Thoracic aorta (tissue), 2 donors: ENCODE measurements around the gene MAN2C1. TPM values are rescaled to one million over a fixed set of nuclear protein-coding genes. Genes with fewer than 3 reads are reported as not detected.
"Not testable (repeated sequence)": the region's sequence is repeated elsewhere in the genome, so short reads cannot be mapped to it uniquely, and the experiment has no call there.

Source experiments
- ATAC-seq: fragments of 150-250 bp; one replicate; pipeline ENCODE4 v1.8.0; 2017; ENCODE audit warnings: low read depth; ENCODE audit not compliant: insufficient number of reproducible peaks, low FRiP score
- DNase-seq: peaks from one replicate; pipeline ENCODE4 v3.0.0-alpha.2; 2020; ENCODE audit warnings: low spot score
- H3K27ac ChIP-seq, 2 donors: fragments of 200-600 bp; sonication (generic); 1 replicate in 1 of 2; 2 replicates in 1 of 2; pipeline ENCODE4 v1.5.1; 2016; ENCODE audit warnings: mild to moderate bottlenecking in 2 of 2, moderate library complexity in 2 of 2
- H3K27me3 ChIP-seq: fragments of 200-600 bp; sonication (generic); replicated peaks from 2 replicates; pipeline ENCODE4 v1.6.0; 2016; ENCODE audit warnings: mild to moderate bottlenecking; ENCODE audit not compliant: insufficient read depth
- H3K36me3 ChIP-seq: fragments of 200-600 bp; sonication (generic); one replicate; pipeline ENCODE4 v1.5.1; 2016
- H3K4me1 ChIP-seq, 2 donors: fragments of 200-600 bp; sonication (generic); 1 replicate in 1 of 2; 2 replicates in 1 of 2; pipeline versions ENCODE4 v1.5.1 to v1.6.0; 2016; ENCODE audit warnings: low read depth in 2 of 2, mild to moderate bottlenecking in 1 of 2; ENCODE audit not compliant: control insufficient read depth in 1 of 2
- H3K4me3 ChIP-seq: fragments of 200-600 bp; sonication (generic); 2 replicates; pipeline ENCODE4 v1.5.1; 2016; ENCODE audit warnings: mild to moderate bottlenecking
- H3K9me3 ChIP-seq: fragments of 200-600 bp; sonication (generic); 2 replicates; pipeline ENCODE4 v1.5.1; 2016
- total RNA-seq, 2 donors: library from RNA; depleted of rRNA; stranded (reverse); fragments of >200 nt; gene quantifications; one replicate each; pipeline versions ENCODE4 v1.1.0 to v1.2.3, GENCODE V29; 2016
- TF ChIP-seq, protein P1 (sequence below): fragments of 200-600 bp; sonication (generic); IDR thresholded peaks from one replicate; pipeline ENCODE4 v1.5.1; 2019; ENCODE audit warnings: antibody characterized with exemption

MAN2C1 gene
- total RNA-seq, 2 donors from 2014 or later: 394 to 471 TPM

DNA sequence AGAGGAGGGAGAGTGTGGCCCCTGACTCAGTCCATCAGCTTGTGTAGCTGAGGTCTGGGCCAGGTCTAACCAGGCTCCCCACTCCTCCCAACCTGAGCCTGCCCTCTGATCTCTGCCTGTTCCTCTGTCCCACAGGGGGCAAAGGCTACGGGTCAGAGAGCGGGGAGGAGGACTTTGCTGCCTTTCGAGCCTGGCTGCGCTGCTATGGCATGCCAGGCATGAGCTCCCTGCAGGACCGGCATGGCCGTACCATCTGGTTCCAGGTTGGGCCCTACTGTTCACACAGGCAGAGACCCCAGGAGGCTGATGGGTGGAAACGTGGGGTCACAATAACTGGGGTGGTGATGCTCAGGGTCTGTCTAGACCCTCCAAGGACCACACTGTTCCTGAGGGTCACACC, 14.8 kb downstream of the MAN2C1 start:
- H3K27ac ChIP-seq: no peak overlapping the region
- no peaks in the 10 kb centered on the region for H3K9me3 ChIP-seq
- H3K4me1 ChIP-seq: peaks cover 4 to 9% of the 10 kb centered on the region in 2 donors
- H3K4me3 ChIP-seq: no peak overlapping the region
- TF ChIP-seq, protein P1, sequence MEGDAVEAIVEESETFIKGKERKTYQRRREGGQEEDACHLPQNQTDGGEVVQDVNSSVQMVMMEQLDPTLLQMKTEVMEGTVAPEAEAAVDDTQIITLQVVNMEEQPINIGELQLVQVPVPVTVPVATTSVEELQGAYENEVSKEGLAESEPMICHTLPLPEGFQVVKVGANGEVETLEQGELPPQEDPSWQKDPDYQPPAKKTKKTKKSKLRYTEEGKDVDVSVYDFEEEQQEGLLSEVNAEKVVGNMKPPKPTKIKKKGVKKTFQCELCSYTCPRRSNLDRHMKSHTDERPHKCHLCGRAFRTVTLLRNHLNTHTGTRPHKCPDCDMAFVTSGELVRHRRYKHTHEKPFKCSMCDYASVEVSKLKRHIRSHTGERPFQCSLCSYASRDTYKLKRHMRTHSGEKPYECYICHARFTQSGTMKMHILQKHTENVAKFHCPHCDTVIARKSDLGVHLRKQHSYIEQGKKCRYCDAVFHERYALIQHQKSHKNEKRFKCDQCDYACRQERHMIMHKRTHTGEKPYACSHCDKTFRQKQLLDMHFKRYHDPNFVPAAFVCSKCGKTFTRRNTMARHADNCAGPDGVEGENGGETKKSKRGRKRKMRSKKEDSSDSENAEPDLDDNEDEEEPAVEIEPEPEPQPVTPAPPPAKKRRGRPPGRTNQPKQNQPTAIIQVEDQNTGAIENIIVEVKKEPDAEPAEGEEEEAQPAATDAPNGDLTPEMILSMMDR: no peak
- DNase-seq (no peak), ATAC-seq (no peak)
- H3K27me3 ChIP-seq: no peaks in the 10 kb centered on the region
- peaks cover 11% of the 10 kb centered on the region for H3K36me3 ChIP-seq

DNA sequence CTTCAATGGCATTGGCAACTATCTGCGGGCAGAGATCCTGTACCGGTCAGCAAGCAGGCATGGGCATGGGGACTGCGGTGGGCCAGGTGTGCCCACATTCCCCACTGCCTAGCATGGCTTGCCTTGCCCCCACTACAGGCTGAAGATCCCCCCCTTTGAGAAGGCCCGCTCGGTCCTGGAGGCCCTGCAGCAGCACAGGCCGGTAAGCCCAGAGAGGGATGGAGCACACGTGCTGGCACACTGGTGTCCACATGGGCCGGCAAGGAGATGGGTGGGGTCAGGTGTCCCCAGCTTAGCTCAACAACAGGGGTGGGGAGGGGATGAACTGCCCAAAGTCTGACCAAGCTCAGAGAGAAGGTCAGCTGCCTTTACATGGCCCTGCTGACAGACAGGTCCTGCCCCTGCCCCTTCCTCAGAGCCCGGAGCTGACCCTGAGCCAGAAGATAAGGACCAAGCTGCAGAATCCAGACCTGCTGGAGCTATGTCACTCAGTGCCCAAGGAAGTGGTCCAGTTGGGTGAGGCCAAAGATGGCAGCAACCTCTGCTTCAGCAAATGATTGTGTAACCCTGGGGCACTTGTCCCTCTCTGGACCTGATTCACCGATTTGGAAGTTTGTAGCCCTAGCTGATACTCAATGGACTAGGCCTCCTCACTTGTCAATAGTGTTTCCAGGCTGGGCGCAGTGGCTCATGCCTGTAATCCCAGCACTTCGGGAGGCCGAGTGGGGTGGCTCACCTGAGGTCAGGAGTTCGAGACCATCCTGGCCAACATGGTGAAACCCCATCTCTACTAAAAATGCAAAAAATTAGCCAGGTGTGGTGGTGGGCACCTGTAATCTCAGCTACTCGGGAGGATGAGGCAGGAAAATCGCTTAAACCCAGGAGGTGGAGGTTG, 16.0 kb downstream of the MAN2C1 start:
- H3K27ac ChIP-seq: no peak overlapping the region
- peaks cover 6% of the 10 kb centered on the region for H3K36me3 ChIP-seq
- H3K4me3 ChIP-seq: no peak overlapping the region
- H3K9me3 ChIP-seq: no peaks in the 10 kb centered on the region
- ATAC-seq: no peak
- TF ChIP-seq, protein P1: no peak
- no peaks in the 10 kb centered on the region for H3K27me3 ChIP-seq
- H3K4me1 ChIP-seq: peaks cover 6 to 14% of the 10 kb centered on the region in 2 donors
- no peak for DNase-seq

DNA sequence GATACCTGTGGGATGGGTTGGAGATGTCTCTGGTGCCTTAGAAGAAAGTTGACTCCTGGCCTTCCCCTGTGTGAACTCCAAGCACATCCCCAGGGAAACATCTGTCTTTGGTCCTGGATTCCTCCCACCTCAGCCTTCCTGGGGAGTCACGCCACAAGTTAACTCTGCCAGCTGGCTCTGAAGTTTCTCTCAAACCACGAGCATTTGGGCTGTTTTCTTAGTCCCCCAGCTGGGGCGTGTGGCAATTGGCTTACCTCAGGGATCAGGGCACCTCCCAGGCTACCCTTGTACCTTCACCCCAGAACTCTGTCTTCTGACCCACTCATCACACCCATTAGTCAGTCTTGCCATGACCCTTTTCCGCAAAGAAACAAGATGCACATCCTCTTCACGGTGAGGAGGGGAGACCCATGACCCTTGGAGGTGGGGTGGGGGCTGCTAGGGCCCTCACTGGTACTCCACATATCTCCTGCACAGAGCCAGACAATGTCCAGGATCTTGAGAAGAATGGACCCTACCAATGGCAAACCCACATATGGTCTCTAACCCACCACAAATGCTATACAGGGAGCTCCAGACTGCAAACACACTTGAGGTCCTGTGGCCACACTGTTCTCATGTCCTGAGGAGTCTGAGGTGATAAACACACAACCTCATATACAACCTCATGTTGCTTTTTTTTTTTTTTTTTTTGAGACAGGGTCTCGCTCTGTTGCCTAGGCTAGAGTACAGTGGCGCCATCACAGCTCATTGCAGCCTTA, 17.6 kb downstream of the MAN2C1 start:
- H3K9me3 ChIP-seq: no peaks in the 10 kb centered on the region
- no peak for DNase-seq
- peaks cover 6 to 23% of the 10 kb centered on the region in 2 donors for H3K4me1 ChIP-seq
- TF ChIP-seq, protein P1: no peak
- H3K27me3 ChIP-seq: no peaks in the 10 kb centered on the region
- H3K27ac ChIP-seq: no peak overlapping the region
- peaks cover 3% of the 10 kb centered on the region for H3K36me3 ChIP-seq
- no peak for ATAC-seq
- H3K4me3 ChIP-seq: no peak overlapping the region

DNA sequence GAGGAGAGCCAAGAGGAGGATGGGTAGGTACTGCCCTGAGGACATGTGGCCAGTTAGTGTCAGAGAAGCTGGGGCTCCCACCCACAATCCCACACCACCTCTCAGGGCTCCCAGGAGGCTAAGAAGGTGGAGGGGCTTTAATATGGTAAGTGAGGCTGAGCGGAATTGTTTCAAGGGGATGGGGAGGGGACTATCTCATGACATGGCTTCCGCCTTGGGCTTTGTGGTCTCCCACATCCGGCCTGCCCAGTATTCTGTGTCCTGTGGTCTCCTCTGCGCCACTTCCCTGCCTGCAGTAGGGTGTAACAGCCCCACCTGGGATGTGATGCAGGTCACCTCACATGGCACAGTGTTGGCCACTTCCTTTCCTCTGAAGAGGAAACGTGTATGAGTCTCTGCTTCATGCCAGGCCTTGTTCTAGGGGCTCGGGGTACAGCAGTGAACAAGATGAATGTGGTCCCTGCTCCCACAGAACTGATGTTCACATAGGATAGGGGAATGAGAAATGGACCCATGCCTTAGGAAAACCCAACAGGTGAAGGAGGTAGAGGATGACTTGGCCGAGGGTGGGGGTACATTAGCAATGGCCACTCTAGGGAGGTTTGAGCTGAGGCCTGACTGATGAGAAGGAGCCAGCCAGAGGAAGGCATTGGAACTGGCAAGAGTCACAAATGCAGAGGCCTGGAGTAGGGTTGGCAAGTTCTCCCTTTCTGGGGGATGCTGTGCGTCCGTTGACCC, 18.4 kb downstream of the MAN2C1 start:
- Histone ChIP-seq H3K4me1 (peaks cover 6 to 23% of the 10 kb centered on the region in 2 donors), H3K4me3 (no peak overlapping the region), H3K36me3 (no peaks in the 10 kb centered on the region), H3K9me3 (no peaks in the 10 kb centered on the region), H3K27me3 (no peaks in the 10 kb centered on the region), H3K27ac (no peak overlapping the region)
- TF ChIP-seq, protein P1: no peak
- no peak for ATAC-seq
- DNase-seq: no peak

DNA sequence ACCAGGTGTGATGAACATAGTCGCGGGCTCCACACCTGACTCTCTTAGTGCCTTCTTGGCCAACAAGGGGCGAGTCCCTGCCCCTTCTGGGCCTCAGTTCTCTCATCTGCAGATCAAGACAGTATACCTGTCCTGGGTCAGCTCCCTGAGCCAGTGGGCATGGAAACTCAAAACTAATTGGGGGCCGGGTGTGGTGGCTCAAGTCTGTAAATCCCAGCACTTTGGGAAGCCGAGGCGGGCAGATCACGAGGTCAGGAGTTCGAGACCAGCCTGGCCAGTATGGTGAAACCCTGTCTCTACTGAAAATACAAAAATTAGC, 19.1 kb downstream of the MAN2C1 start:
- peaks cover 6 to 23% of the 10 kb centered on the region in 2 donors for H3K4me1 ChIP-seq
- H3K9me3 ChIP-seq, H3K36me3 ChIP-seq, H3K27ac ChIP-seq, H3K27me3 ChIP-seq, ATAC-seq, H3K4me3 ChIP-seq, DNase-seq: not testable (repeated sequence)
